Esophagus squamous epithelium (tissue), 5 donors: ENCODE data around the gene SPAAR. TPM values are rescaled to one million over a fixed set of nuclear protein-coding genes. Genes with fewer than 3 reads are reported as not detected.

Experiments used
- DNase-seq: peaks from one replicate; lab custom pipeline; 2025; lab: John Stamatoyannopoulos, UW
- H3K27ac ChIP-seq, 4 donors: fragments of 200-600 bp; sonication (generic); one replicate each; pipeline ENCODE4 v1.5.1; 2016 to 2019; ENCODE audit warnings: mild to moderate bottlenecking in 1 of 4
- H3K27me3 ChIP-seq, 4 donors: fragments of 200-600 bp; sonication (generic); 1 replicate in 3 of 4; 2 replicates in 1 of 4; pipeline versions ENCODE4 v1.5.1 to v1.6.0; 2017 to 2021; ENCODE audit warnings: antibody characterized with exemption in 1 of 4
- H3K36me3 ChIP-seq, 3 donors: fragments of 200-600 bp; sonication (generic); one replicate each; pipeline ENCODE4 v1.5.1; 2016 to 2019
- H3K4me1 ChIP-seq, 3 donors: fragments of 200-600 bp; sonication (generic); one replicate each; pipeline ENCODE4 v1.5.1; 2017 to 2019
- H3K4me3 ChIP-seq, 4 donors: fragments of 200-600 bp; sonication (generic); 1 replicate in 3 of 4; 2 replicates in 1 of 4; pipeline ENCODE4 v1.5.1; 2016 to 2019; ENCODE audit warnings: mild to moderate bottlenecking in 2 of 4, moderate library complexity in 1 of 4
- H3K9me3 ChIP-seq, 3 donors: fragments of 200-600 bp; sonication (generic); one replicate each; pipeline ENCODE4 v1.5.1; 2016 to 2019
- POLR2A ChIP-seq, 4 donors: fragments of 450-650 bp; IDR thresholded peaks; one replicate each; pipeline ENCODE4 v1.6.1; 2017; ENCODE audit warnings: antibody characterized with exemption in 4 of 4, mild to moderate bottlenecking in 4 of 4, moderate library complexity in 3 of 4
- WGBS, 2 donors: methylation state at CpG; one replicate each; pipeline ENCODE4 v1.1.5; 2018; 5-methylcytosine and 5-hydroxymethylcytosine counted together
- intact Hi-C: fragments of 100-400 bp; cut with DNase I; formaldehyde crosslinking; loops from one replicate; pipeline ENCODE4 v1.15.0; 2022
- total RNA-seq, 4 donors: library from RNA; depleted of rRNA; stranded (reverse); fragments of >200 nt; gene quantifications; one replicate each; pipeline ENCODE4 v1.1.0, GENCODE V29; 2016
- TF ChIP-seq, protein P1 (sequence below), 6 experiments: fragments of 450-650 bp in 4 of 6; fragments of 200-600 bp in 2 of 6; sonication (generic) in 2 of 6; IDR thresholded peaks; one replicate each; pipeline ENCODE4 v1.5.1; 2016 to 2019; ENCODE audit warnings: antibody characterized with exemption in 6 of 6, mild to moderate bottlenecking in 4 of 6, moderate library complexity in 4 of 6
- donor health status: DM: yes; HTN: yes; CAD: no.

SPAAR gene
- total RNA-seq, 4 donors from 2014 or later, result 0.22 to 1.1 TPM; not detected in 2

DNA sequence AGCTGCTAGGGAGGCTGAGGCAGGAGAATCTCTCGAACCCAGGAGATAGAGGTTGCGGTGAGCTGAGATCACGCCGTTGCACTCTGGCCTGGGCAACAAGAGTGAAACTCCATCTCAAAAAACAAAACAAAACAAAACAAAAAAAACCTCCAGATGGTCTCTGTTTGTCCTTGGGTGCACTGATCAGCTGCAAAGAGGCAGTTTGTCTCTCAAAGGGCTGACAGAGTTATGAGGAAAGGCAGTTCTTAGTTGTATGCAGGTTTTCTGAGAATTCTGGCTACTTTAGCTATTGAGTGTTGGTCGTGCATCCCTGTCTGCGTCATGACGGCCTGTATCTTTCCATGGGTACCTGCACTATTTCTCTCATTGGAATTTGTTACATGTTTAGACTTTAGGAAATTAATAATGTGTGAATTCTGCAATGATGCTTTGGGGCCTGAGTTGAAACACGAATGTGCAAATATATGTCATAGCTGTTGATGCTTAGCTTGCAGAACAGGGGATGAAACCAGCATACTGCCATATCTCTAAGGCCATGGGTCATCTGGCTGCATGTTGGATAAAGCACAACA, 30.5 kb downstream of the SPAAR start:
- H3K36me3 ChIP-seq, result no peaks in the 10 kb centered on the region
- no peak for DNase-seq
- no peaks in the 10 kb centered on the region for H3K27me3 ChIP-seq
- H3K27ac ChIP-seq, result no peak overlapping the region
- 83 to 89% methylated on average over 8 of the region's 8 CpGs for WGBS, 2 donors
- no peaks in the 10 kb centered on the region for H3K9me3 ChIP-seq
- TF ChIP-seq POLR2A (IDR thresholded peaks at IDR 0.05), result no peak
- TF ChIP-seq, protein P1, sequence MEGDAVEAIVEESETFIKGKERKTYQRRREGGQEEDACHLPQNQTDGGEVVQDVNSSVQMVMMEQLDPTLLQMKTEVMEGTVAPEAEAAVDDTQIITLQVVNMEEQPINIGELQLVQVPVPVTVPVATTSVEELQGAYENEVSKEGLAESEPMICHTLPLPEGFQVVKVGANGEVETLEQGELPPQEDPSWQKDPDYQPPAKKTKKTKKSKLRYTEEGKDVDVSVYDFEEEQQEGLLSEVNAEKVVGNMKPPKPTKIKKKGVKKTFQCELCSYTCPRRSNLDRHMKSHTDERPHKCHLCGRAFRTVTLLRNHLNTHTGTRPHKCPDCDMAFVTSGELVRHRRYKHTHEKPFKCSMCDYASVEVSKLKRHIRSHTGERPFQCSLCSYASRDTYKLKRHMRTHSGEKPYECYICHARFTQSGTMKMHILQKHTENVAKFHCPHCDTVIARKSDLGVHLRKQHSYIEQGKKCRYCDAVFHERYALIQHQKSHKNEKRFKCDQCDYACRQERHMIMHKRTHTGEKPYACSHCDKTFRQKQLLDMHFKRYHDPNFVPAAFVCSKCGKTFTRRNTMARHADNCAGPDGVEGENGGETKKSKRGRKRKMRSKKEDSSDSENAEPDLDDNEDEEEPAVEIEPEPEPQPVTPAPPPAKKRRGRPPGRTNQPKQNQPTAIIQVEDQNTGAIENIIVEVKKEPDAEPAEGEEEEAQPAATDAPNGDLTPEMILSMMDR (IDR thresholded peaks at IDR 0.05), result no peak
- intact Hi-C loops, result no loop called here
- H3K4me1 ChIP-seq, result no peaks in the 10 kb centered on the region
- no peak overlapping the region for H3K4me3 ChIP-seq

DNA sequence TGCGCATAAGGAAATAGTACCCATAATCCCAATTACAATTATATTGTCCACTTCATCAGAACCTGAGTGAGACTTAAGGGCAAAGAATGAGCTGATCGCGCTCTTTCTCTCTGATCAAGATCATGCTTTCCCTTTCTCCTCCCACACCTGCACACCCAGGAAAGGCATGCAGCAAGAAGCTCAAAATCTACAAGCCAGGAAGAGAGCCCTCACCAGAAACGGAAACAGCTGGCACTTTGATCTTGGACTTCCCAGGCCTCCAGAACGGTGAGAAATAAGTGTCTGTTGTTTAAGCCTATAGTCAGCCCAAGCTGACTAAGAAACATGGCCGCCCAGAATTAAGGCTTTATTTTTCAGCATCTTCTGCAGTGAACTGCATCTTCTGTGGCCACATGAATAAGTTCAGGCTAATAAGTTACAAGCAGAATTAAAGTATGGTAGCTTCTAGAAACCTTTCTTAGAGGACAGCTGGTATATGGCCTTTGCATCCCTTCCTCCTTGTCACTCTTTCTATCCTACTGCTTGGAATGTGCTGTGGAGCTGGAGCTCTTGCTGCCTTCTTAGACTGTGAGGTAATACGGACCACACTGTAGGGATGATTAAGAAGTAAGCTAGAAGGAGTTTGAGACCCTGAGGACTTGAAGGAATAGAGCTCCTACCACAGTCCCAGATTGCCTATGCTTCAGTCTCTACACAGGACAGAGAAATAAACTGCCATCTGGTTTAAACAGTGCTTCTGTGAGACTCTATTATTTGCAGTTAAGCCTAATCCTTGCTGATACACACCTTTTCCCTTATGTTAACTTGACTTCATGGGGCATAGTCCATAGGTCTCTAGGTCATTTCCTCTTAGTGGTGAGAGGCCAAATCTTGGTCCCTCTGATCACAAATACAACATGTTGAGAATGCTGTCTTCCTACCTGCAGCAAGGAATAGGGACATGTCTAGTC, 31.4 kb downstream of the SPAAR start:
- no peak overlapping the region for H3K4me3 ChIP-seq
- WGBS, 2 donors, result 64 to 90% methylated on average over 6 to 7 of the region's 7 CpGs
- DNase-seq, result no peak
- TF ChIP-seq, protein P1 (IDR thresholded peaks at IDR 0.05), result no peak
- no peak for TF ChIP-seq POLR2A (IDR thresholded peaks at IDR 0.05)
- intact Hi-C loops, result no loop called here
- H3K27ac ChIP-seq, result no peak overlapping the region
- H3K4me1 ChIP-seq, result peaks cover 0 to 7% (median 6%) of the 10 kb centered on the region in 3 donors
- no peaks in the 10 kb centered on the region for H3K36me3 ChIP-seq
- H3K27me3 ChIP-seq, result no peaks in the 10 kb centered on the region
- no peaks in the 10 kb centered on the region for H3K9me3 ChIP-seq

DNA sequence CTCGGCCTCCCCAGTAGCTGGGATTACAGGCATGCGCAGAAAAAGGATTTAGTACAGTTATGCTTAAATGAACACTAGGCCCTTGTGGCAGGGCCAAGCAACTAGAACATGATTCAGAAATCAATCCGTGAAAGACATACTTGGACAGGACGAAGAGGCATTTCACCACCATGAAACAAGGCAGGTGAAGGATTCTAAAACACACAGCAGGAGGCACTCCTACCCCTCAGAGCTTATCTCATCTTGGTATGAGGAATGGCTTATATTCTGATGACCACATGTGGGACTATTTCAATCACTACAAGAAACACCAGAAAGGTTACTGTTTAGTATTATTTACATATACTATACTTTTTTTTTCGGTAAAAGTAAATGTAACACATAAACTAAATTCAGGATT, 33.0 kb downstream of the SPAAR start:
- no peaks in the 10 kb centered on the region for H3K27me3 ChIP-seq
- H3K27ac ChIP-seq, result no peak overlapping the region
- intact Hi-C loops, result no loop called here
- H3K4me1 ChIP-seq, result peaks cover 0 to 11% (median 6%) of the 10 kb centered on the region in 3 donors
- H3K9me3 ChIP-seq, result no peaks in the 10 kb centered on the region
- H3K36me3 ChIP-seq, result no peaks in the 10 kb centered on the region
- WGBS, 2 donors, result 72 to 79% methylated on average over 5 of the region's 5 CpGs
- no peak for DNase-seq
- H3K4me3 ChIP-seq, result no peak overlapping the region
- no peak for TF ChIP-seq POLR2A (IDR thresholded peaks at IDR 0.05)
- TF ChIP-seq, protein P1 (IDR thresholded peaks at IDR 0.05), result no peak

DNA sequence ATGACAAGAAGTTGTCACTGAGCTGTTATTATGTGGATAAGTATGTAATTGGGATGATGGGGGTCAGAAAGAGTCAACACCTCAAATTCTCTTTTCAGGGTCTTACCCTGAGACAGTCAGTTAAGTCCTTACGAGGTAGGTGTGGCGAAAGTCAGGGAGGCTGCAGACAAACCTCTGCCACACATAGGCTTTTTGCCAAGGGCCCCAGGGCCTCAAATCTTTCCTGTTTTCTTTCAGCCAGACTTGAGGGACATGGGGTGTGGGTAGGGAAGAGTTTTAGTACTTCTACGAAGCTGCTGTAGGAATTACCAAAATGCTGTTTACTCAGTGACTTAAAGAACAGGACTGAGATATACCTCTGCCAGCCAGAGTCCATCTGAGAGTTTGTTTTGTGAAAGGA, 34.9 kb downstream of the SPAAR start:
- TF ChIP-seq, protein P1 (IDR thresholded peaks at IDR 0.05), result no peak
- TF ChIP-seq POLR2A (IDR thresholded peaks at IDR 0.05), result no peak
- Histone ChIP-seq H3K4me1 (peaks cover 0 to 11% (median 6%) of the 10 kb centered on the region in 3 donors), H3K9me3 (no peaks in the 10 kb centered on the region), H3K4me3 (no peak overlapping the region), H3K36me3 (no peaks in the 10 kb centered on the region), H3K27ac (no peak overlapping the region), H3K27me3 (no peaks in the 10 kb centered on the region)
- 70 to 76% methylated on average over 3 of the region's 3 CpGs for WGBS, 2 donors
- DNase-seq, result no peak
- intact Hi-C loops, result no loop called here

DNA sequence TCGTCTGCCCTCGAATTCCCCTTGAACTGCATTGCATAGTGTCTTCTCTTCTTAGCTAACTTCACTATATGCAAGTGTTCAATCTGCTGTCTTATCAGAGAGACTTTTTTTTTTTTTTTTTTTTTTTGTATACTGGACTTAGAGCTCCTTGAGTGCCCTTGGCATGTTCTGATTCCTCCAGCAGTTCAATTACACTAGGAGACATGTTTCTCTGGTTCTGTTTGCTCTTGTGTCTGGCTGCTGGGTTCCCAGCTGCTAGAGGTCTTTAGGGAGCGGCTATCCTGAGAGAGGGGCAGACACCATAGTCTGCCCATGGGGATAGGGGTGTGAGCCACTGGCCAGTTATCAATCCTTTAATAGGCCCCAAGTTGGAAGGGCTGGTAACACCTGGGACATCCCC, 35.6 kb downstream of the SPAAR start:
- 79 to 93% methylated on average over 2 to 3 of the region's 3 CpGs for WGBS, 2 donors
- Histone ChIP-seq H3K36me3 (no peaks in the 10 kb centered on the region), H3K4me1 (peaks cover 0 to 11% (median 6%) of the 10 kb centered on the region in 3 donors), H3K27me3 (no peaks in the 10 kb centered on the region), H3K4me3 (no peak overlapping the region), H3K27ac (no peak overlapping the region), H3K9me3 (no peaks in the 10 kb centered on the region)
- DNase-seq, result no peak
- intact Hi-C loops, result no loop called here
- TF ChIP-seq POLR2A (IDR thresholded peaks at IDR 0.05), result no peak
- TF ChIP-seq, protein P1 (IDR thresholded peaks at IDR 0.05), result no peak
